Measurements from ENCODE around the gene BAIAP3. TPM values are rescaled to one million over a fixed set of nuclear protein-coding genes. Genes with fewer than 3 reads are reported as not detected.

The BAIAP3 gene
- total RNA-seq, 1 donor from 2014 or later: 1.7 TPM

DNA sequence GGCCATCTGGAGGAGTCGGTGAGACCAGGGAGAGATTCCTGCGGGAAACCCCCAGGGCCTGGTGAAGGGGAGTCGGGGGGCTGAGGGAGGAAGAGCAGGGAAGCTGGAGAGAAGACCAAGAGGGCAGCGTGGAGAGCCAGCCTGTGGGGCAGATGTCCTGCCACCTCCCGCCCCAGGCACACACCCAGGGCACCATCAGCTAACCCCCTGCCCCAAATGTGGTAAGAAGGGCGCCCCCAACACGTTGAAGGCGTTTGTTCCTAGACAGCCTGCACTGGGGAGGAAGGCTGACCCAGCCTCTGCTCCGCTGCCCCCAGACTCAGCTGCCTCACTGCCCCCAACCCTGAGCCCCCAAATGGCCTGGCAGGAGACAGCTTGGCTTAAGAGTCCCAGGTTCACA lies 1.3 kb downstream of the BAIAP3 start:
- Mint-ChIP-seq H3K27me3 (ENCODE audit: low read depth) (peaks cover 26% of the 10 kb centered on the region), H3K4me3 (ENCODE audit: unreplicated experiment) (no peak overlapping the region), H3K27ac (ENCODE audit: unreplicated experiment) (no peak overlapping the region)

DNA sequence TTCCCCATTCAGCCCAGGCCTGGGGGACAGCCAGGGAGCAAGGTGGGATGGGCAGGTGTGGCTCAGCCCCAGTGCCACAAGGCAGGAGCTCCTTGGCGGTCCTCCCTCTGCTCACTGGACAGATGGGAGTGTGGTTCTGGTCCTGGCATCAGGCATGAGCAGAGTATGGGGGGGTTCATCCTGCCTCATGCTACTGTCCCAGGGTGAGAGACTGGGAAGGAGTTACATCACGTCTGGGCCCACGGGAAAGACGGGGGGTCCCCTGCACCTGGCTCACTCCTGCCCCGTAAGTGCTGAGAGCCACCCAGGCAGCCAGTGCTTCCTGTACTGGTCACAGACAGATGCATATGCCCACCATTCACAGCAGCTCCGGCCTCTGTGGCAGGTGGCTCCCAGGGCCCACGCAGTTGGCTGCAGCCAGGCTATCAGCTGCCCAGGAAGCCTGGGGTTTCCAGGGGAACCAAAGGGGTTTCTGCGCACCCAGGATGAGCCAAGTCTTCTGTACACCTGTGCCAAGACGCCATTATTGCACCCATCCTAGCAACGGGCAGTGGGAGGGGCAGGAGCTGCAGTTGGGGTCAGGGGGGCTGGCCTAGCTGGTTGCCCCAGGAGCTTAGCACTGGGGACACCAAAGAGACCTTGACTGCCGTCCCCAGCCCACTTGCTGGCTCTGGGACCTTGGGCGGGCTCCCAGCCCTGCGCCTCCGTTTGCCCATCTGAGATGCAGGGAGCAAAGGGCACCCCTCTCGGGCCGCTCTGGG lies 1.9 kb downstream of the BAIAP3 start:
- H3K36me3 Mint-ChIP-seq (ENCODE audit: low read depth): no peaks in the 10 kb centered on the region
- H3K27me3 Mint-ChIP-seq (ENCODE audit: low read depth): peaks cover 26% of the 10 kb centered on the region
- H3K4me1 Mint-ChIP-seq (ENCODE audit: low read depth): peaks cover 4% of the 10 kb centered on the region
- TF ChIP-seq, protein P1, sequence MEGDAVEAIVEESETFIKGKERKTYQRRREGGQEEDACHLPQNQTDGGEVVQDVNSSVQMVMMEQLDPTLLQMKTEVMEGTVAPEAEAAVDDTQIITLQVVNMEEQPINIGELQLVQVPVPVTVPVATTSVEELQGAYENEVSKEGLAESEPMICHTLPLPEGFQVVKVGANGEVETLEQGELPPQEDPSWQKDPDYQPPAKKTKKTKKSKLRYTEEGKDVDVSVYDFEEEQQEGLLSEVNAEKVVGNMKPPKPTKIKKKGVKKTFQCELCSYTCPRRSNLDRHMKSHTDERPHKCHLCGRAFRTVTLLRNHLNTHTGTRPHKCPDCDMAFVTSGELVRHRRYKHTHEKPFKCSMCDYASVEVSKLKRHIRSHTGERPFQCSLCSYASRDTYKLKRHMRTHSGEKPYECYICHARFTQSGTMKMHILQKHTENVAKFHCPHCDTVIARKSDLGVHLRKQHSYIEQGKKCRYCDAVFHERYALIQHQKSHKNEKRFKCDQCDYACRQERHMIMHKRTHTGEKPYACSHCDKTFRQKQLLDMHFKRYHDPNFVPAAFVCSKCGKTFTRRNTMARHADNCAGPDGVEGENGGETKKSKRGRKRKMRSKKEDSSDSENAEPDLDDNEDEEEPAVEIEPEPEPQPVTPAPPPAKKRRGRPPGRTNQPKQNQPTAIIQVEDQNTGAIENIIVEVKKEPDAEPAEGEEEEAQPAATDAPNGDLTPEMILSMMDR (IDR thresholded peaks at IDR 0.05): no peak
- no peak for DNase-seq (ENCODE audit: low spot score)
- no peak overlapping the region for H3K27ac Mint-ChIP-seq (ENCODE audit: unreplicated experiment)
- H3K9me3 Mint-ChIP-seq (ENCODE audit: low read depth): no peaks in the 10 kb centered on the region
- no peak overlapping the region for H3K4me3 Mint-ChIP-seq (ENCODE audit: unreplicated experiment)

More for the DNA sequence above, 1.3 kb downstream of the BAIAP3 start:
- H3K9me3 Mint-ChIP-seq (ENCODE audit: low read depth): no peaks in the 10 kb centered on the region
- DNase-seq (ENCODE audit: low spot score): no peak
- no peaks in the 10 kb centered on the region for H3K36me3 Mint-ChIP-seq (ENCODE audit: low read depth)
- TF ChIP-seq, protein P1 (IDR thresholded peaks at IDR 0.05): no peak
- H3K4me1 Mint-ChIP-seq (ENCODE audit: low read depth): peaks cover 4% of the 10 kb centered on the region

DNA sequence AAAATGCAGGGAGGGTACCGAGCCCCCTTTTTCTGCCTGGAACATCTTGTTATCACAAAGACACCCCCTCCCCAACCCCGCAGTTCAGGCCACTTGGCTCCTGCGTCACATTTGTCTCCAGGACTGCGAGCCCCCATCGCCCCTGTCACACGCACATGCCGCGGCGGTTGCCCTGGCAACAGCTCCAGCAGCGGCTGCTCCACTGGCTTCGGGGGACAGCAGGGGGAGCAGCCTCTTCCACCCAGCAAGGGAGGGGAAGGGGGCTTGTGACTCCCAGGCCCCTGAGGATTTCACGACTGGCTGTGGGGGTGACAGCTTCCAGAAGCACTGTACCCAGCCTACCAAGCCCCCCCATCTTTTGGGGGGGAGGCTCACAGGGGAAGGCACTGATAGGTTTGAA lies 2.6 kb downstream of the BAIAP3 start:
- no peaks in the 10 kb centered on the region for H3K9me3 Mint-ChIP-seq (ENCODE audit: low read depth)
- no peaks in the 10 kb centered on the region for H3K36me3 Mint-ChIP-seq (ENCODE audit: low read depth)
- peaks cover 4% of the 10 kb centered on the region for H3K4me1 Mint-ChIP-seq (ENCODE audit: low read depth)
- no peak overlapping the region for H3K27ac Mint-ChIP-seq (ENCODE audit: unreplicated experiment)
- H3K4me3 Mint-ChIP-seq (ENCODE audit: unreplicated experiment): no peak overlapping the region
- TF ChIP-seq, protein P1 (IDR thresholded peaks at IDR 0.05): peak; percentile 27
- H3K27me3 Mint-ChIP-seq (ENCODE audit: low read depth): peaks cover 29% of the 10 kb centered on the region
- DNase-seq (ENCODE audit: low spot score): no peak

DNA sequence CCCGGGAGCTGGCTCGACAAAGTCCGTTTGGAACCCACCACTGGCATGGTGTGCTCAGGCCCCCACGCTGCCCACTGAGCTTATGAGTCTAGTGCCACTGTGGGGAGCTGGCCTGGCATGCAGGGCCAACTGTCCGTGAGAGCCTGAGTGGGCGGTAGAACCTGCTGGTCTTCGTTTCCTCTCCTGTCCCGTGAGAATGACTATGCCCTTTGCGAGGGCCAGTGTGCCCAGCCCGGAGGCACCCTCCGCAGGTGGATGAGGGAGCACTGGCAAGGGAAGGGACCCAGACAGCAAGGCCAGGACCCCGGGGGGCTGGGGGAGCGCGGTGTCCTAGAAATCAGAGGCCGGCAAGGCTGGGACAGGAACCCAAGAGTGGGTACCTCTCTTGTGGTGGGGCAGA lies 3.2 kb downstream of the BAIAP3 start:
- Mint-ChIP-seq H3K9me3 (ENCODE audit: low read depth) (no peaks in the 10 kb centered on the region), H3K27ac (ENCODE audit: unreplicated experiment) (no peak overlapping the region), H3K27me3 (ENCODE audit: low read depth) (peaks cover 27% of the 10 kb centered on the region), H3K36me3 (ENCODE audit: low read depth) (no peaks in the 10 kb centered on the region), H3K4me3 (ENCODE audit: unreplicated experiment) (no peak overlapping the region), H3K4me1 (ENCODE audit: low read depth) (peaks cover 4% of the 10 kb centered on the region)
- no peak for DNase-seq (ENCODE audit: low spot score)
- TF ChIP-seq, protein P1 (IDR thresholded peaks at IDR 0.05): no peak

DNA sequence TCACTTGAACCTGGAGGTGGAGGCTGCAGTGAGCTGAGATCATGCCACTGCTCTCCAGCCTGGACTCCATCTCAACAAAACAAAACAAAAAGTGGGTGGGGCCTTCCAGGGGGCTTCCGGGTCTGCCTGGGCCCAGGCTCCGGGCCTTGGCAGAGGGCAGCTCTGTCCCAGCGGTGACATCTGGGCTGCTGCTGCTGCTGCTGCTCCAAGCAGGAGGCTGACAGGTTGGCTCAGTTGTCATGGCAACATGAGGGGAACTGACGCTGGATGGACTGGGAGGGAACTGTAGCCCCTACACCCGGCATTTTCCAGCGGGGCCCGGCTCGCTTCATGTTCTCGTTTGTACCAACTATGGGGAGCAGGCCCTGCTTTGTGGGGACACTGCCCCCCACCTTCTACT lies 4.0 kb downstream of the BAIAP3 start:
- no peak for DNase-seq (ENCODE audit: low spot score)
- H3K36me3 Mint-ChIP-seq (ENCODE audit: low read depth): no peaks in the 10 kb centered on the region
- H3K27me3 Mint-ChIP-seq (ENCODE audit: low read depth): peaks cover 20% of the 10 kb centered on the region
- no peak overlapping the region for H3K27ac Mint-ChIP-seq (ENCODE audit: unreplicated experiment)
- H3K9me3 Mint-ChIP-seq (ENCODE audit: low read depth): no peaks in the 10 kb centered on the region
- no peak overlapping the region for H3K4me3 Mint-ChIP-seq (ENCODE audit: unreplicated experiment)
- peaks cover 6% of the 10 kb centered on the region for H3K4me1 Mint-ChIP-seq (ENCODE audit: low read depth)
- TF ChIP-seq, protein P1 (IDR thresholded peaks at IDR 0.05): no peak
